GM19023 (cell line): Measurements from ENCODE around the gene CBX4.

Experiments
- ATAC-seq: cut with Tn5 transposase; IDR thresholded peaks from one replicate; pipeline ENCODE4 v1.9.1; 2021; ENCODE audit warnings: mild to moderate bottlenecking, moderate library complexity; ENCODE audit not compliant: unreplicated experiment

CBX4 gene

DNA sequence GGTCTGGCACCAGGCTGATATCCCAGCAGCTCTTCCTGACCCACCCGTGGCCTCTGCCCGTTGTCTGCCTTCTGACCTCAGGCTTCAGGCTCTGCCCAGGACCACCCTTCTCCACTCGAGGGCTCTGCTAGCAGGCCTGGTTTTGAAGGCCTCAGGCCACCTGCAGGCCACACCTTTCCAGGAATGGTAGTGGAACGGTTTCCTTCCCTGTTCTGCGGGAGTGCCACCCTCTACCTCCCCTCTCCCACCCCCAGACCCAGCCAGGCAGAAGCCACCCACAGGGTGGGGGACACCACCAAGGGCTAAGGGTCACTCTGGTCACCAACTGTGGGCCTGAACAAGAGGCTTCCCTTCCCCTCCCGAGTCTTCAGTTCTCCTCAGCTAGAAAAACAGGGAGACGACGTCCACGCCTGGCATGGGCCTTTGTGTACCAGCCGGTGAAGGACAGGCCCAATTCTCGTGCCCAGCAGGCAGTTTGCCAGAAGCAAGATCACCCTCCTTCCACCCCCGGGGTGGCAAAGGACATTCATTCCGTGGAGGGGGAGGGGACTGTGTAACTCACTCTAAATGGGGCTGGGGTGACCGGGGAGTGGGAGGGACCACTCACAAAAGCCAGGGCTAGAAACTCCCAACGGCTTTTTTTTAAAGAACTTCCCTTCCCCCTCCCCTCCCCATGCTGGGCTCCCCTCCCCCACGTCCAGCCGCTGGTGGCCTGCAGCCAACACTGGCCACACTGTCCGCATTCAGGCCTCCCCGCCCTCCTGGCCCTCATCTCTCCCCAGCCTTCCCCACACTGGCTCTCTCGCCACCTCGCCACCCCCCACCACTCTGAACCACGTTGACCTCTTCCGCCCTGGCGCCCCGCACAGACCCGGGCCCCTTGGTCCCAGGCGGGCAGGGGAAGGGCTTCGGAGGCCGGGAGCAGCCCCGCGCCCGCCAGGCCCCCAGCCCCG, 7.7 kb downstream of the CBX4 start:
- no peak for ATAC-seq

DNA sequence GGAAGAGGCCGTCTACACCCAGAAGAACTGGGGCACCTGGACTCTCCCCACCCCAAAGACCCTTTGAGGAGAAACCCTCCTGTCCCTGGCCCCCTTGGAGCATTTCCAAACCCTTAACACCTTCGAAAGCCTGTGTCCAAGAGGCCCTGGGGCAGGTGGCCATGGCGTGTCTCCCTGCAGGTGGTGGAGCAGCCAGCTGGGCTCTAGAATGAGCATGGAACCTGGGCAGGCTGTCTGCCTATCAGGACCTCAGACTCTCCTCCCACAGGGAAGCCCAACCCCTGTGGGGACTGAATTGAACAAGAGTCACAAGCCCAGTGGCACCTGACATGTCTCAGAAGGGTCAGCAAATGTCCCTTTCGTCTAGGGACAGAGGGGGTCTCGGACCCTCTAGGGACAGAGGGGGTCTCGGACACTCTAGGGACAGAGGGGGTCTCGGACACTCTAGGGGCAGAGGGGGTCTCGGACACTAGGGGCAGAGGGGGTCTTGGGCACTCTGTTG, 8.4 kb downstream of the CBX4 start:
- no peak for ATAC-seq

DNA sequence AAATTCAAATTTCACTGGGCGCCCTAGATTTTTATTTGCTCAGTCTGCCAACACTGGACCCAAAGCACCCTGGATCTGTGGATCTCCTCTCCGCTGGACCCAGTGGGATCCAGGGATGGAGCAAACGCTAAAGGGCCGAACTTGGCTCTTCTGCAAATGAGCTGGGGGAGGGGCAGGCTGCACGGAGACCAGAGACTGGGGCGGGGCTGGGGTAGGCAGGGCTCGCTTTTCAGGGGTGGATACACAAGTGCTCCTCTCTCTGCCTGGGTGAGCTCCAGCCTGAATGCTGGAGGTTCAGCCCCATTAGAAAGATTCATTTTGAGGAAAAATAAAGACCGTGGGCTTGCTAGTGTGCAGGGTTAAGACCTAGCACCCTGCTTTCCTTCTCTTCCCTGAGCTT, 8.9 kb downstream of the CBX4 start:
- ATAC-seq, result no peak

DNA sequence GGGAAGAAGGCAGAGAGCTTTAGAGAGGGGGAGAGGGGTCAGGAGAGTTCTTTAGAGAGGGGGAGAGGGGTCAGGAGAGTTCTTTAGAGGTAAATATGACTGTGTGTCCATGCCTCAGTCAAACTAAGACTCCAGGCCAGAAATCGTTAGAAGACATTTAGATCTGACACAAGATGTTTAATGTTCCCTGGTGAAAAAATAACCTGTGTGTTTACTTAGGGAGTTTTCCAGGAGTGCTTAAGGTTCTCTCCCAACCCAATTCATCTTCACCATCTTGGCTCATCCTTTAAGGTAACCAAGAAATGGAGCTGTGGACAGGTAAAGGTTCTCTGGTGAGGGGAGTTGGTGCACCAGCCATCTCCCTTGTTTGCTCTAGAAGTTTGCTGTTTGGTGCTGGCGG, 9.8 kb downstream of the CBX4 start:
- no peak for ATAC-seq

DNA sequence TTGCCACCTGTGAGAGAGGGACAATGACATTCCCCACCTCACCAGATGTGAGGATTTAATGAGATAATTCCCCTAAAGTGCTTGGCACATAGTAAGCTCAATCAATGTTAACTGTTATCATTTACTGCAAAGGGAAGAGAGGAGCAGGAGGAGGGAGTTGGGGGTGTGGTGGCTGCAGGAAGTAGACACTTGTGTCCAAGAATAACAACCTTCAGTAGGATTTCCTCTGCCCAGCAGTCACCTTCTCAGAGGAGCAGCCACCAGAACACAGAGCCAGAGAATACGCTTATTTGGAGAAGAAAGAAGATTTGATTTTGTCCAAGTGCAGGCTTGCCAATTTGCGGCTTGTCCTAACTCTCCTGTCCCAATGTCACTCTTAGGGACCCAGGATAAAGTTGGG, 10.2 kb downstream of the CBX4 start:
- no peak for ATAC-seq

DNA sequence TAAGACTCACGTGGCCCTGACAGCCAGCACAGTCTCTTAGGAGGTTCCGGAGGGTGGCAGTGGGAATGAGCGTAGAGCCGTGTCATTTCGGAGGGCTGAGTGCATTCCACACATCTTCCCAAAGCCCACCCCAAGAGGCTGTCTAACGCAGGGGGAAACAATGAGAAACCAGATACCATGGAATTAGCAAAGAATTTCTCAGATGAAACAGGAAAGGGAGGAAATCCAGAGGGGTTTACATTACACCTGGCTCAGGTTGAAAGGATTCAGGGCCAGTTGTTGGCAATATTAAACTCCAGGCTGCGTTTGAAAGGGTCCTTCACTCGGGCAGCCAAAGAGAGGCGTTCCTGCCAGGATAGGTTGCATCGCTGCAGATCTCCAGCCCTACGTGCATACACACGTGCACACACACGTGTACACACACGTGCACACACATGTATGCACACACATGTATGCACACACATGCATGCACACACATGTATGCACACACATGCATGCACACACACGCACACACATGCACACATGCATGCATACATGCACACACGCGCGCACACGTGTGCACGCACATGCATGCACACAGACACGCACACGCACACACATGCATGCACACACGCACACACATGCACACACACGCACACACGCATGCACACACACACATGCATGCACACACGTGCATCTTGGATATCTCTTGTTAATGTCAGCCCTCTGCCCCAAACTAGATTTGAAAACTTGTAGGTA, 12.2 kb downstream of the CBX4 start:
- ATAC-seq, result no peak

DNA sequence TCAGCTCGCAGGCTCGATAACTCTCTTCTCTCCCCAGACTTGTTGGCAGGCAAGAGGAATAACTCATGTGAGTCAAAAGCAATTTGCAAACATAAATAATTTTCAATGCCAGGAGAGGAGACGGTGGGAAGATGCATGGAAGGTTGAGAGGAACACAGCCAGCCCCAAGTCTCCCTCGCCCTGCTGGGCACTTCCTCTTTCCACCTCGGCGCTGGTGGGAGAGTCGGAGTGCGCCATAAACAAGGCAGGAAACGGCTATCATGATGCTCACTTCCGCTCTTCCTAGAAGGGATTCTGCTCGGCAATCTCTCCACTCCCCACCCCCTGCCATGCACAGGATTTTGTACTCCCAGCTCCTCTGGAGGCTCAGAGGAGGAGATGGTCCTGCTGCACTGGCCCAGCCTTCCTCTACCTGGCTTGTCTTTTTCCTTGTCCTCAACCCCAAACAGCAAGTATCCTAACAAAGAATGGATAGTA, 13.0 kb downstream of the CBX4 start:
- ATAC-seq, result no peak

DNA sequence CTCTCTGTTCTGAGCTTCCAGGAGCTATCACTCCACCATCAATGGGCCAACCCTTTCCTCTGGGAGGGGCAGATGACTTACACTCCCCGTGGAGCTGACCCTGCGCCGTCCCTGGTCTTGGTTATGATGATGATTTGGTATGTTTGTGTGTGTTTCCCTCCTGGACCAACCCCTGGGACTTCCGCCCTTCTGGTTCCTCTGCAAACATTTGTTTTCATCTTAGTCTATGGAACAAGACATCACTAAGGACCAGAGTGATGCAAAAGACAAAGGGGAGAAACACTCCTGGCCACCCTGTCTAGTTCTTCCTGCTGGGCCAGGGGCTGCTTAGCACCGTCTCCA, 13.7 kb downstream of the CBX4 start:
- ATAC-seq, result no peak

DNA sequence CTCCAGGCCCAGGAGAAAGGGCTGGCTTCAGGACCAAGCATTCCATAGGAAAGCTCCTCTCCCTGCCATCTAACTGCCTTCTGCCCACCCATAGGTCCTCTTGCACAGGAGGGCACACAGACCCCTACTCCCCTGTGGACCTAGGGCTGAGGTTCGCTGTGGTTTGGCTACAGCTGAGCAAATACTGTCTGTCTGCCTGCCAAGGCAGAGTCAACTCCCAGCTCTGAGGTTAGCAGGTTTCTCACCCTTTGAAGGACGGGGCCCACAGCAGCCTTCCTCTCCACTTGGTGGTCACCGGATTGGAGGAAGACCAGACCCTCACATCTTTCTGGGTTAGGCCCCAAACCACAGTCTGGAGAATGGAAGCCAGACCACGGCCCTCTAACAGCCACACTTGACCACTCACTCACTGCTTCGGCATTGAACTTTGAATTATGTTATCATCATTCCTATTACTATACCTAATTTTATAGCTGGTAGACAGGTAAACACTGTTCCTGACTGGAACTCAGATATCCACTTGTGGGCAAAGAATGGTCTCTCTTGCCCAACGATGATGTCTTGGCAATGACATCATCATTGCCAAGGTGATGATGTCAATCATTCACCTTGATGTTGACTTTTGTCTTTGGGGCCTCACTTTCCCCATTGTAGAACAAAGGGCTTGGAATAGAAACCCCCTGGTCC, 14.2 kb downstream of the CBX4 start:
- ATAC-seq, result no peak

DNA sequence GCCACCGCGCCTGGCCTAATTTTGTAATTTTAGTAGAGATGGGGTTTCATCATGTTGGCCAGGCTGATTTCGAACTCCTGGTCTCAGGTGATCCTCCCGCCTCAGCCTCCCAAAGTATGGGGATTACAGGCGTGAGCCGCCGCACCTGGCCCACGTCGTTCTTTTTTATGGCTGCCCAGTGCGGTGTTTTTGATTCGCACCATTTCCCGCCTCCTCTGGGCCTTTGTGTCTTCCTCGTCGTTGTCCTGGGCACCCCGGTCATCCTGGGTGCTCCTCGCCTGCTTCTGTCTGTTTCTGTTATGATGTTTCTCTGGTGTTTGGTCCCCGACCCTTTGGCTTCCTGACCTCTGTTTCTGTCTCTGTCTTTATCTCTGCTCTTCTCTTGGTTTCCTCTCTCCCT, 15.0 kb downstream of the CBX4 start:
- no peak for ATAC-seq

DNA sequence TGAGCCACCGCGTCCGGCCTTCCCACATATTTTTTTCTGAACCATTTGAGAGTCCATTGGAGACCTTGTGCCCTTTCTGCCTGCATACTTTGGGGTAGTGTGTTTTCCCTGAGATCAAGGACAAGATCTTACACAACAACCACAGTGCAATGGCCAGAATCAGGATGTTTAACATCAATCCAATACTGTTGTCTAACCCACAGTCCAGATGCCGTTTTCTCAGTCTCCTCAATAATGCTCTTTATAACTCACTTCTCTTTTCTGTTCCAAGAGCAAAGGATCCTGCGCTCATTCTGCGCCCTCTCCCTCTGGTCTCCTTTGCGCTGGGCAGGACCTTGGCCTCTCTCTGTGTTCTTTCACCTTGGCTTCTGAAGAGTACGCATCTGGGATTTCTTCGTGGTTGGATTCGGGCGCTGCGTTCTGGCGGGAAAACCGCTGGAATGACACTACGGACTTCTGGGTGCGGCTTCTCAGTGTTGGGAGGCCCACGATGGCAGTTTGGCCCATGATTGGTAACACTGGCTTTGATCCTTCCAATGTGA, 16.6 kb downstream of the CBX4 start:
- no peak for ATAC-seq

DNA sequence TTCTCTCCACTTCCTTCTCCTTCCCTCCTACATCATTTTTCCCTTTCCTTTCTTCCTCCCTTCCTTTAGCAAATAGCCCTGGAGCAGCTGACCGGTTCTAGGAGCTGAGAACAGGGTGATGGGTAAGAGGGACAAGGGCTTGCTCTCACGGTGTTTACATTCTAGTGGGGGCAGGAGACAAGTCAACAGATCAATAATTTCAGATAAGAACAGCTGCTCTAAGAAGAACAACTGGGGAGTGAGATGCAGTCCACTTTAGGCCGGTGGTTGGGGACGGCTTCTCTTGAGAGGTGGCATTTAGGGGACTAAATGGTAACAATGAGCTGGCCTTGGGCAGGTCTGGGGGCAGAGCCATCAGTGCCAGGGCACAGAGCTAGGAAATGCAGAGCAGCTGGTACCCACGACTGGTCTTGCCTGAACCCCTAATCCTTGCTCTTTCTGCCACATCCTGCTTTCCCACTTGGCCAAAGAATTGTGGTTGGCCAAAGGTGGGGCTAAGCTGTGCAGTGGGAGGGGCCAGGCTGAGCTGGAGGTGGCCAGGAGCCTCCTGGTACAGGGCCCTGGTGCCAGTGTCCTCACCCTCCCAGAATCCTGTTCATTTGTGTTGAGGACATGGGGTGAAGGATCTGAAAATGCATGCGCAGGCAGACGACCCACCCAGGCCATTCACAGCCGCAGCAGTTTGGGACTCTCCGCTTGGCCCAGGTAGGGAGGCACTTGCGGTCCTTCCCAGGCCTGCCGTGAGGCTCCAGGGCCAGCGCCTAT, 17.7 kb downstream of the CBX4 start:
- no peak for ATAC-seq

DNA sequence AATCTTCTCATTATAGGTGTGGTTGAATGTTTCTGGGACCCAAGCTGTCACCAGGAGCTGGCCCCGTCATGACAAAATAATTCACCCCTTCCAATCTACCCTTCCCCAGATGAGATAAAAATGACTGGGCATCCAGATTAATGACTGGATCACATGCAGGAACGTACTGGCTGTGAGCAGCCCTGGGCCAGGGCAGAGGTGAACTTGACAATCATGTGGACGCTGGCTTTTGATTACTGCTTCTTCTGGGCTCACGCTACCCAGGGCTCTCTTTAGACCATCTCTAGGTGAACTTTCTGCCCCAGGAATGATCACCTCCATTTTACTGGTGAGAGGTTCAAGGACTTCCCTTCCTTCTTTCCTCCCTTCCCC, 18.3 kb downstream of the CBX4 start:
- no peak for ATAC-seq

DNA sequence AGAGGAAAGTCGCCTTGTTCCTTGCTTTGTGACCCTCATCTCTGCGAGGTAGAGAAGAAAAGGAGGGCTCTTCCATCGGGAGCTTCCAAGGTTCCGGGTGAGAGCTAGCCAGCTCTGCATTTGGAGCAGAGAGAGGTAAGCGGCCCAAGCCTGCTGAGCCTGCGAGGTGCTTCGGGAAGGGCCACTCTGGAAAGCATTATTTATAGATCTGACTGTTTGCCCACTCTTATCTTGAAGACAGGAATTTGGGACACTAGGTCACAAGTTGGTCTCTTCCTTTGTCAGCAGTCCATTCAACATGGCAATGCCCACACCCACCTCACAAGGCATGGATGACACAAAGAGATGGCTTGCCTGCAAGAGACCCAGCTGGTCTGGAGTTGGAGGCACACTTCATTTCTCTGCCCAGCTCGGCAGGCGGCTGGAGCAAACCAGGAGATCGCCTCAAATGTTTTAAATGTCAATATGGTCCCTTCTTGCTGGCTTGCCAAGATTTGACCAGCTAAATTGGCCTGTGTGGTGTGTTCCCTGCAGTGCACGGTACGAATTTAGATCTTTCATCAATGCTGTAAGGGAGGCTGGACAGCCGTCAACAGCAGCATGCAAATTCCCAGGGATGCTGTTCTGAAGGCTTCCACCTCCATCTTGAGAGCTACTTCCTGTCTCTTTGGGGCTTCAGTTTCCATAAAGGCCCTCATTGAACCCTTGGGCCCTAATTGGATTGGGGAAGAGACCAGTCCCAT, 19.5 kb downstream of the CBX4 start:
- ATAC-seq, result no peak

DNA sequence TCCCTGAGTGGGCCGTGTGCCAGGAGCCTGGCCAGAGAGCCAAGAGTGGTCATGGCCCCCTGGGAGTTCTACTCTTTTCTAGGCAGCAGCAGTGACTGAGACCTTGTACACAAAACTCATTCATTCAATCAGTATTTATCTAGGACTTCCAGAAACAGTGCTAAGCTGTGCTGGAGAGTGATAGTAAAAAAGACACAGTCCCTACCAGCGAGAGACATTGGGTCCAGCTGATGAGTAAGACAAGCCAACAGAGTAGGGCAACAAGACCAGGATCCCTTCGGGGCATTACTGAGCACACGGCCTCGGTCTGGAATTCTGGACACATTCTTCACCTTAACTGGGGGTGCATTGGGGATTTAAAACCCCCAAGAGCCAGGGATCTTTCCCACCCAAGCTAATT, 20.2 kb downstream of the CBX4 start:
- ATAC-seq, result no peak

DNA sequence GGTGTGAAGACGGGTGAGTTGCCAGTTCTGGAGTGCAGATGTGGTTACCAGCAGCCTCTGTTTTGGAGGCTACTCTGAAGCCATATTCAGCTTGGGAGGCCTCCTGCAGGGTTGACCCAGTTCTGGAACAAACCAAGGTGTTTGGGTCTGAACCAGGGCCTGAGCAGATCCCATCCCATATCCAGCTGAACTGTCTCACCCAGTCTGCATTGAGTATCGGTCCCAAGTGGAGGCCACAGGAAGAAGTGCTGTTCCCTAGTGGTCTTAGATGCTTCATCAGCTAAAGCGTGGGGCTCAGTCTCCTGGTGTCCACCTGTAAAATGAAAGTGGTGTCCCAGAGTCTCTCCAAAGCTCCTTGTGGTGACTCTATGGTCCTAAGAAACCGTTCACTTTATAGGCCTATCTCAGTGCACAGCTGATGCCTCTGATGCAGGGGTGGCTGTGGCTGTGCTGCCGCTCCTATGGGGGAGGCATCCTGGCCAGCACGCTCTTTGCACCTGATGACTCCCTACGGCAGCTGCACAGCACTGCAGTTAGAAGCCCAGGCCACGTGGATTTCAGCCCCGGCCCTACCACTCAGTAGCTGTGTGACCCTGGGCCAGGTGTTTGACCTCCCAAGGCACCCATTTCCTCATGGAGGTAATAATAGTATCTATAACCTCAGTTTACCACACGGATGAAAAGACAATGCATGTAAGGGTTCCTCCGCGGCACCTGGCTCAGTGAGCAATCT, 21.0 kb downstream of the CBX4 start:
- no peak for ATAC-seq

DNA sequence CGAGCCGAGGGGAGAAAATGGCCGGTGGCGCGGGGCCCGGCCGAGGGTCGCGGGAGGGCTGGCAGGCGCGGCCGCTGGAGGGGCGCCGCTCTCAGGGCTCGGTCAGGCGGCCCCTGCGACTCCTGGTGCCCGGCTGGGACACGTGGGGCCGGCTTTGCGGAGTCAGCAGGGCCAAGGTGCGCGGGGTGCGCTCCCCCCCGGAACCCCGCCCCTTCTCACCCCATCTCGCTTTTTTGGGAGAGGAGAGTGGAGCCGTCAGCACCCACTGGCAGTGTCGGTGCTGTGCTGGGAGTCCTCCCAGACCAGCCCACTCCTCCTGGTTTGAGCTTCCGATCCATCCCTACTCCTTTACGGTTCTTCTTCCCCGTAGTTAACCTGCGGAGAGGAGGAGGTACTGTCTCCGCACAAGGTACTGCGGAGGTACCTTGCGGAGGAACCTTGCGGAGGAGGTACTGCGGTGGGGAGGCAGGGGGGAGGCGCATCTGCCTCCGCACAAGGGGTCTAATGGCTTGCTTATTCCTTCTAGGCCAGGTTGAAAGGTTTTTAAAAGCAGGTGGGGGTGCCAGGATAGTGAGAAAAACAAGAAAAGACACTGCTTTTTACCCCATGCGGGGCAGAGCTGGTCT, 23.3 kb downstream of the CBX4 start:
- ATAC-seq, result no peak

DNA sequence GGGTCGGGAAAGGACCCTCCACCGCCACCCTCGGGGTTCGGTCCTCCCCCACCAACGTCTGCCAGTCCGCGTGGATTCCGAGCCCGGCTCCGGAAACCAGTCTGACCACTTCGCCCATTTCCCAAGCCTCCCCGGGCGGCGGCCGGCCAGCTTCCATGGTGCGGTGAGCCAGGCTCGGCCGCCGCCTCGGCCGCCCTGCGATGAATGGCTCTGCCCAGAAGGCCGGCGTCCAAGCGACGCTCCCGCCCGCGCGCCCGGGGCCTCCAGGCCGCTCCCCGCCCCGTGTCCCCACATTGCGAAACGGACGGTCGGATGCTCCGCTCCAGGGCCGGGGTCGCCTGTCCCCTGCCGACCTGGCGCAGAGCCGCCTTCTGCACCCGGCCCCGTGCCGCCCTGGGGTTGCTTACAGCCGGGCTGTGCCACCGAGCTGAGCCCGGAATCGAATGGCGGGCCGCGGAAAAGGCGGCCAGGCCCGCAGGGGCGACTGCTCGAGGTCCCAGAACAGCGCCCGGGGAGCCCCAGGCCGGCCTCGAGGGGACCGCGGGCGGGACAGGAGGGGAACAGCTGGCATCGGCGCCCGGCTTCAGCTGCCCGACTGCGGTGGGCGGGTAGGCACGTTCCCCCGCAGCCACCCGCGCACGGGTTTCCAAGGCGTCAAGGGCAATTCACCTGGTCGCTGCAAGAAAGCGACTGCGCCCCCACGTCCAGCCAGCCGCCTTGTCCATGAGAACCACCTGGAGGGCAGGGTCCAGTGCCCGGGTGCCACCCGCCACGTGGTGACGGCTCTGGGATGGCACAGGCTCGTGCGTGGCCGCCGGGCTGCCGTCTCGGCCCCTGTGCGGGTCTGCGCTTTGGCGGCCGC, 24.0 kb downstream of the CBX4 start:
- no peak for ATAC-seq
